HG03039 (cell line): ENCODE measurements around the gene RUNX2.

ENCODE experiments used
- ATAC-seq: cut with Tn5 transposase; IDR thresholded peaks from one replicate; pipeline ENCODE4 v1.9.1; 2021; ENCODE audit warnings: mild to moderate bottlenecking, moderate library complexity; ENCODE audit not compliant: unreplicated experiment

RUNX2 gene

DNA sequence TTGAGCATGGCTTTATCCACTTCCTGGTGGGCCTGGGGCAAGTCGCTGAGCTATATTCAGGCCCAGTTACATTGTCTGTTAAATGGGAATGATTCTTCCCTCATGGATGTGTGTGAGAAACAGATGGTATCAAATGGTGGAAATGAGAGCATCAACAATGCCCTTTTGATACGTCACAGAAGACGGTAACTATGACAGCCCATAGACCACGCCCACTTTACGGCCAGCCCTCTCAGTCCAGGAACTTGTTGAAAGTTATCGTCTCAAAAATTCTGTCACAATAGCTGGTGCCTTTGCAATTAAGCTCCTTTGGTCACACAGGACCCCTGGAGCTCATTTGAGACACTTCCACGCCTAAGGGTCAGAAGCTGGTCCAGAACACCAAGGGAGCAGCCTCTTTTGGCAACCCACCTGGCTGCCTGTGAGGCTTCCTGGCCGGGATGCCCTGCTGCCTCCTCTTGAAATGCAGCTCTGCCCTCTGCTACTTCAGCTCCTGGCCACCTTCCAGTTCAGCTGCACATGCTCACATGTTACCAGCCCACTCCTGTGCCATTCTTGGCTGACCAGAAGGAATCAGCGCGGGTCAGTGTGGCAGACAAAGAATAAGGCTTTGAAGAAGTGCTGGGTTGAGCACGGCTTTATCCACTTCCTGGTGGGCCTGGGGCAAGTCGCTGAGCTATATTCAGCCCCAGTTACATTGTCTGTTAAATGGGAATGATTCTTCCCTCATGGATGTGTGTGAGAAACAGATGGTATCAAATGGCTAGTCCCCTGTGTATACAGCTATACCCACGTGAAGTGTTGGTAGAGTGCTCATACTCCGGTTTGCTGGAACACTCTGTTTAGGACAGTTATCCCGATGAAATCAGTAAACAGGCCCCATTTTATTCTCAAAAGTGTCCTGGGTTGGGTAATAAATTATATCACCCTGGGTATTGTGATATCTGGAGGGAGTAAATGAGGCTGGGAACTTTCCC lies 248.8 kb downstream of the RUNX2 start:
- ATAC-seq: no peak

DNA sequence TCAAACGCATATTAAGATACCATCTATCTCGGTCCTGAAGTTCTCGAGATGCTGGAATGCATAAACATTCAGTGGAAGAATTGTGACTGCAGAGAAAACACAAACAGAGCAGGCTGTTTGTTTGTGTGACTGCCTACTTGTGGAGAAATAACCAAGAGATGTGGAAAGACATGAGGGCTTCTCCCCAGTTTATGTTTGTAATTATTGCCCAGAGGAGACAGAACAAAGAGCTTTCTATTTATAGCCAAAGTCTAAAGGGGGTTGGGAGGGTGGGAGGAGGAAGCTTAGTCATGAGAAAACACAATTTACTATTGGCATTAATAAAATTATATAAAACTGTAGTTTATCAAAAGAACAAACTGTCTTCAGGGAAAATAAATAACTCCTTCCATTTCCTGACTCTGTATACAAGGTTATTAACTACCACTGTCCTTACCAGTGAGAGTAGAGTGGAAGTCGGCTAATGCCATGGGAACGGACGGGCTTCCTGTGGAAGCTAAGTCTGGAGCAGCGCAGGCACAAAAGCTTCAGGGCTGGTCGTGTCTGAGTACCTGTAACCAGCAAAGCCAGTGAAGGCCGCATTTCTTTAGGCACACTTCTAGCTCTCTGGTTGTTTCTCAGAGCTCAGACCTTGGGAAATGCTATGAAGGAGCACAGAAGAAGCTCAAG lies 249.8 kb downstream of the RUNX2 start:
- no peak for ATAC-seq

GRCh38 chr6:45584127-45584526 lies 256.0 kb downstream of the RUNX2 start:
- ATAC-seq: no peak

DNA sequence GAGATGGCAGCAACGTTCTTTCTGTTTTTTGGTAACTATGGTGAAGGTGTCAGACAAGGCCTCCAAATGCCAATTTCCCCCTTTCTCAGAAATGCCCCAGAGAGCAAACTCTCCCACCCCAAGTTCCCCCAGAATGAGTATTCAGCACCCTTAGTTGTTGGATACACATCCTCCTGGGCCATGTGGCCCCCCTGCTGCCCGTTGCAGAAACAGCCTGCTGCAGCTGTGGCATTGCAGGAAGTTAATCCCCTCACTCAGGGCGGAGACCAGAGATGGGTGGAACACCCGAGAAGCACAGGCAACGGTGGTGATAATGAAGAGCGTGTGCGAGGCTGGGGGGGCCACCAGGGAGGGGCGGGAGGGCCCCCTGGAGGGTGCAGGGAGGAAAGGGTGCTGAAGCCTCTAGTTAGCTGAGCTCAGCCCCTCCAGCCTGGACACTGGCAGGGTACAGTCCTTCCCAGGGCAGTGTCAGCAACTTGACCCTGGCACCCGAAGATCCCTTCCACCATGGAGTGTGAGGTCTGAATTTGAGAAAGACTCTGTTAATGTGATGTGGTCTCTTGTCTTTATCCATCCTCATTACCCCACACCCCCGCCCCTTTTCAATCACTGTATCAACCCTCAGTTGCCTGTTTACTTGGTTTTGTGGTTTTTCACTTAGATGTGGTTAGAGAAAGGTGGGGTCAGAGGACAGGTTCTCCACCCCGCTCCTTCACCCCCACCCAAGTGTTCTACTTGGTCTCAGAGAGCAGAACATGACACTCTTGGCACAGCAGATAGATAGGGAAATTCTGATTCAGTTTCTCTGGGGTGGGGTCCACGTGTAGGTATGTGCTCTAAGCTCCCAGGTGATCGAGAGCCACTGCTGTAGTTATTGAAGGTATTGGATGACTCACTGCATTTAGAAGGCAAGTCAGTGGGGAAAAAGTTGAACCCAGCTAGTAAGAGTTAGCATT lies 258.4 kb downstream of the RUNX2 start:
- ATAC-seq: no peak

- no peak for ATAC-seq
Measured at GRCh38 chr6:45587229-45588060, 259.3 kb downstream of the RUNX2 start.

DNA sequence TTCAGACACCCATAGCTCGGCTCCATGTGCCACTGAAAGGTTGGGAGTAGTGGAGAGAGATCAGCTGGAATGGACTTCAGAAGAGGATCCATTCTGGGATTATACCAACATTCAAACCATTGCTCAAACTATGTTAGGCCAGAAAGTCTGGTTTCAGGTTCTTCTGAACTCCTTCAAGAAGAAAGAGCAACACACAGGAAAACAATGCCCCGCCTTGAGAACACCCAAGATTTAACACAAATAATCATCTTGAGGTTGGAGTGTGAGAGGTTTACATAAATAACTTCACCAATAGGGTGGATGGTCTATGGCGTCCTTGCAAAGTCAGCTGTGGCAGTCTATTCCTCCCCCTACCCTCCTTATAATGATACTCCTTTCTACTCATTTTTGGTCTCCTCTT lies 261.2 kb downstream of the RUNX2 start:
- ATAC-seq: no peak

GRCh38 chr6:45590226-45590625 lies 262.1 kb downstream of the RUNX2 start:
- ATAC-seq: no peak

GRCh38 chr6:45590696-45591184 lies 262.6 kb downstream of the RUNX2 start:
- no peak for ATAC-seq

GRCh38 chr6:45591306-45591705 lies 263.2 kb downstream of the RUNX2 start:
- ATAC-seq: no peak

DNA sequence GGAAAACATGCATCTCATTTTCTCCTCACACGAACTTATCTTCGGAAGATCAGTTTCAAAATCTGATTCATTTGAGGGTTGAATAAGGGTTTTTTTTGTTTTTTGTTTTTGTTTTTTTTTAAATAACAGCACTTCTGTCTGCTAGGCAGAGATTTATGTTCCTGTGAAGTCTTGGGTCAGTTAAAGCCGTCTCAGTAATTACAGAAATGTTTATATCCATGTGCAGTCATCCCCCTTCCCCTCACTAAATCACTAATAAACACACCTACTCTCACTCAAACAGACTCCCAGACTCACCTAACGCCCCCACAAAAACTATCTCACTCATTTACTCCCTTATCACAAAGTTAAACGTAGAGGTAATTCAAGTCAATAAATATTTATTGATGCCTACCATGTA lies 263.8 kb downstream of the RUNX2 start:
- no peak for ATAC-seq

GRCh38 chr6:45592991-45593390 lies 264.9 kb downstream of the RUNX2 start:
- ATAC-seq: no peak

DNA sequence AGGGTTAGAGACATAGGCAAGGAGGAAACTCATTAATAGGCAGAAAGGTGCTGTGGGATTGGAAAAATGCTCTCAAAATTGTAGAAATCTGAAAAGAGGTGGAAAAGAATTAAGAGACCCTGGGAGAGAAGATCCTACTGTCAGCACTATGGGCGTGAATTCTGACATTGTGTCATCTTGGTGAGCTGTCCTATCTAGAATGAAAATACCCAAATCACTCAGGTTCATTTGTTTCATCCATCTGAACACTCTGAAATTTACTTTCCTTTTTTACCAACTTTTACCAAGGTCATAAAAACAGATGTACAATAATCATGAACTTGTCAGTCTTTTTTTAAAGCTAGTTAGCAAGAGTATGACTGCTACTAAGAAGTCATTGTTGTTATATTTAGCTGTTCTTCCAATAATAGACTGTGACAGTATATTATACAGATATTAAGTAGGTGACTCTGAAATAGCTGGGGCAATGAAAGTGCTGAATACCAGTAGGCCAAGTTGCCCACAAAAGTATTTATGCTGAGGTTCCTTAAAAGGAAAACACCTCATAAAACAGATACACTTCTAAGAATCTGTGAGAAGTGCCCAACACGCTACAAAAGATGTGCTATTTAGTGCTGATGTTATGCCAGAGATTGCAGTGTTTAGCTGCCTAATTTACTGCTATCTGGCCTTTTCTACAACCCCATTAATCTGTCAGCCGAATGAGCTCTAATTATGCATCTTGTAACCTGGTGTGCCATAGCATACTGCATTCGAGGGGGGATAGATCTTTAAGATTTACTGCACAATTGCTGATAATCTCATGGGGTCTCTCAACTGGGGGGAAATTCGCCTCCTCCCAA lies 267.1 kb downstream of the RUNX2 start:
- no peak for ATAC-seq

GRCh38 chr6:45597424-45597823 lies 269.3 kb downstream of the RUNX2 start:
- no peak for ATAC-seq

GRCh38 chr6:45599053-45599452 lies 270.9 kb downstream of the RUNX2 start:
- ATAC-seq: no peak

- ATAC-seq: no peak
Measured at GRCh38 chr6:45605971-45606370, 277.8 kb downstream of the RUNX2 start.

DNA sequence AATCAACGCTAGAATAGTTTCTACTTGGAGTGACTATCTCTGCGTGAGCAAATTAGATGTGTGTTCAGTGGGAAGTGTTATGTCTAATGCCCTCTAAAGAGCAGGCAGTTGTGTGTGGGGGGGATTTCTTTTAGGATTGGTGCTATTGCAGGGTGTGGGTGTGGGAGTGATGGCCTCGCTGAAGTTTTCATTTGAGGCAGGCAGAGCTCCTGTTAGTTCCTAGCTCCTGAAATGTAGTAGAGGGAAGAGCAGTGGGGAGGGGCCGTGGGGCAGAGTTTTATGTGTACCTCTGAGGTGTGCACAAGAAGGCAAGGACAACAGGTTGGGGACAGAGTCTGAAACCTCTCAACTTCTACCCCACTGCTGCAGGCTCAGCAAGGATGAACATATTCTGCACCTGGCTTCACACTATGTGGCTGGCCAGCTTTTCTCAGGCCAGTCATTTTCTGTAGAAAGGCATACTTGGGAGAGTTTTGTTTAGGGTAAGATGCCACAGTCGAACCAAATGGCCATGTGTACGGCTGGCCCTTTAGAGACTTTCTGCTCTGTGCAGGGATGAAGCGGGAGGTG lies 278.8 kb downstream of the RUNX2 start:
- ATAC-seq: no peak

DNA sequence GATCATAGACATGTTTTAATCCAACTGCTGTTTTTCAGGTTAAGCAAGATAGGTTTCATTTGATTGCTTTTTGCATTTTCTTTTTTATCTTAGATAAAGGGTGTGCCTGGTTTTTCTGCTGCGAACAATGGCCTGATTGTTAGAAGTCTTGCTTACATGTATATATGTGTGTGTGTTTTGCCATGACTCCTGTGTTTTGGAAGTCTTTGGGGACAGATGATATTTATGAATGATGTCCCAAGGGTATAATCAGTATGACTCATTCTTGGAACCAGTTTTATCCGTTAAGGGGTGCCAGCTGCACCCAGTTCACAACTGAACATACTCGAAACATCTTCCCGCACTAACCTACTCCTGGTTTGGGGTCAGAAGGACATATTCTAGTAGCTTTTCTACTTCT lies 279.7 kb downstream of the RUNX2 start:
- ATAC-seq: no peak

DNA sequence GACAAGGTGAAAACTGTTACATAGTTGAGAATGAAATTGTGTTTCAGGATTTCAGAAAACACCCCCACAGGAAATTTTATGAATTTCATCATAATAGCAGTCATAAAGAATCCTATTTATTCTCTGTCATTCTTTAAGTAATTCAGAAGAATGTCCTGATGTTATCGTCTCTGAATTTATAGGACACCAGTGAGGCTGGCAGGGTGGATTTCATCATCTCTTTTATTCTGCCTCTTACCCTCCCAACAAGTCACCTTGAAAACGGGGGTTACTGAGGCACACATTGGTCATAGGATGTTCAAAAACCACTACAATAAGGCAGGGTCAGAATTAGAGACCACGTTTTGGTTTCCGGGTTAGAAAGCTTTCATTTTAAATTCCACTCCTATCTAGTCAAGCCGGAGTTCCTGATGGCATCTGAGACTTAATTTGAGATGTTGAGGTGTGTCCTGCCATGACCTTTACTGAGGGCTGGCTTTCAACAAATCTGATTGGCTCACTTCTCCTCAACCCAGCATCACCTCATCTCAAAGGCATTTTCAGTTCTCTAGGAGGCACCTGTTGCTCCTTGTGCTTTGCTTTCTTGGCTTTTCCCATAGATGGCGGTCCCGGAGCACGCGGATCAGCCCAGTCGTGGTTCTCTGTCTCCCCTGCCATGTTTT lies 280.3 kb downstream of the RUNX2 start:
- ATAC-seq: no peak
